NCI-H128 (cell line): ENCODE data around the gene WFDC6.
"Not testable (repeated sequence)": the region's sequence is repeated elsewhere in the genome, so short reads cannot be mapped to it uniquely, and the experiment has no call there.

Experiments
- DNase-seq: peaks from one replicate; lab custom pipeline; 2025; ENCODE audit not compliant: unreplicated experiment; lab: John Stamatoyannopoulos, UW

The WFDC6 gene

GRCh38 chr20:45539382-45539781 is at the start of gene WFDC6:
Gene WFDC6 (minus strand): TSS chr20:45539482. CDS start chr20:45539407, 75 bp downstream.
- DNase-seq, result no peak

GRCh38 chr20:45588800-45589199 is 49.5 kb upstream of the WFDC6 start:
- DNase-seq, result no peak

GRCh38 chr20:45585986-45586385 is 46.7 kb upstream of the WFDC6 start:
- DNase-seq, result not testable (repeated sequence)

- DNase-seq, result not testable (repeated sequence)
Measured at GRCh38 chr20:45584294-45584693, 45.0 kb upstream of the WFDC6 start.

GRCh38 chr20:45583502-45583901 is 44.2 kb upstream of the WFDC6 start:
- no peak for DNase-seq

- DNase-seq, result no peak
Measured at GRCh38 chr20:45581702-45582101, 42.4 kb upstream of the WFDC6 start.

GRCh38 chr20:45579184-45579583 is 39.9 kb upstream of the WFDC6 start, which contains the start of gene WFDC8:
Gene WFDC8 (minus strand): TSS chr20:45579284. CDS start chr20:45579247, 37 bp downstream.
- DNase-seq, result no peak

- no peak for DNase-seq
Measured at GRCh38 chr20:45578231-45578630, 38.9 kb upstream of the WFDC6 start.

GRCh38 chr20:45576995-45577394 is 37.7 kb upstream of the WFDC6 start:
- DNase-seq, result no peak

- no peak for DNase-seq
Measured at GRCh38 chr20:45575931-45576330, 36.6 kb upstream of the WFDC6 start.

GRCh38 chr20:45569650-45570049 is 30.4 kb upstream of the WFDC6 start:
- DNase-seq, result not testable (repeated sequence)

- no peak for DNase-seq
Measured at GRCh38 chr20:45564760-45565276, 25.5 kb upstream of the WFDC6 start.

- no peak for DNase-seq
Measured at GRCh38 chr20:45555198-45555597, 15.9 kb upstream of the WFDC6 start.

- no peak for DNase-seq
Measured at GRCh38 chr20:45552456-45552855, 13.2 kb upstream of the WFDC6 start.

- no peak for DNase-seq
Measured at GRCh38 chr20:45550765-45551164, 11.5 kb upstream of the WFDC6 start.

- no peak for DNase-seq
Measured at GRCh38 chr20:45548410-45548809, 9.1 kb upstream of the WFDC6 start.

- no peak for DNase-seq
Measured at GRCh38 chr20:45547206-45547770, 8.0 kb upstream of the WFDC6 start, which contains the start of gene EPPIN. Gene EPPIN (minus strand): TSS chr20:45547401. CDS start chr20:45547357, 44 bp downstream.

GRCh38 chr20:45545754-45546453 is 6.6 kb upstream of the WFDC6 start:
- no peak for DNase-seq

- DNase-seq, result no peak
Measured at GRCh38 chr20:45545351-45545750, 6.1 kb upstream of the WFDC6 start.

- no peak for DNase-seq
Measured at GRCh38 chr20:45538209-45538799, 978 bp downstream of the WFDC6 start.

GRCh38 chr20:45527294-45527693 is 12.0 kb downstream of the WFDC6 start:
- DNase-seq, result no peak

- no peak for DNase-seq
Measured at GRCh38 chr20:45523821-45524220, 15.5 kb downstream of the WFDC6 start.
